ENCODE results near the gene RC3H2.

DNA sequence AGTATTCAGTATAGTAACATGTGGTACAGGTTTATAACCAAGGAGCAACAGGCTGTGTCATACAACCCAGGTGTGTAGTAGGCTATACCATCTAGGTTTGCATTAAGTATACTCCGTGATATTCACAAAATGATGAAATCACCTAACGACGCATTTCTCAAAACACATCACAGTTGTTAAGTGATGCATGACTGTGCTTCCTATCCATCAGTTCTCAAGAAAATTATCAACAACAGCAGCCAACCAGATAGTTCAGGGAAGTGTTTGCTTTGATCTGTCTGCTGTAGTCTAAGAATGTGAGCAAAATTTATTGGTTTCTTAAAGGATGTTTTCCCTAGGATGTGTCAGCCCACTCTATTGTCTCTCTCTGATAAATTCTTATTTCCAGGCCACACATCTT lies 18.8 kb upstream of the RC3H2 start:
- TF ChIP-seq, protein P1, sequence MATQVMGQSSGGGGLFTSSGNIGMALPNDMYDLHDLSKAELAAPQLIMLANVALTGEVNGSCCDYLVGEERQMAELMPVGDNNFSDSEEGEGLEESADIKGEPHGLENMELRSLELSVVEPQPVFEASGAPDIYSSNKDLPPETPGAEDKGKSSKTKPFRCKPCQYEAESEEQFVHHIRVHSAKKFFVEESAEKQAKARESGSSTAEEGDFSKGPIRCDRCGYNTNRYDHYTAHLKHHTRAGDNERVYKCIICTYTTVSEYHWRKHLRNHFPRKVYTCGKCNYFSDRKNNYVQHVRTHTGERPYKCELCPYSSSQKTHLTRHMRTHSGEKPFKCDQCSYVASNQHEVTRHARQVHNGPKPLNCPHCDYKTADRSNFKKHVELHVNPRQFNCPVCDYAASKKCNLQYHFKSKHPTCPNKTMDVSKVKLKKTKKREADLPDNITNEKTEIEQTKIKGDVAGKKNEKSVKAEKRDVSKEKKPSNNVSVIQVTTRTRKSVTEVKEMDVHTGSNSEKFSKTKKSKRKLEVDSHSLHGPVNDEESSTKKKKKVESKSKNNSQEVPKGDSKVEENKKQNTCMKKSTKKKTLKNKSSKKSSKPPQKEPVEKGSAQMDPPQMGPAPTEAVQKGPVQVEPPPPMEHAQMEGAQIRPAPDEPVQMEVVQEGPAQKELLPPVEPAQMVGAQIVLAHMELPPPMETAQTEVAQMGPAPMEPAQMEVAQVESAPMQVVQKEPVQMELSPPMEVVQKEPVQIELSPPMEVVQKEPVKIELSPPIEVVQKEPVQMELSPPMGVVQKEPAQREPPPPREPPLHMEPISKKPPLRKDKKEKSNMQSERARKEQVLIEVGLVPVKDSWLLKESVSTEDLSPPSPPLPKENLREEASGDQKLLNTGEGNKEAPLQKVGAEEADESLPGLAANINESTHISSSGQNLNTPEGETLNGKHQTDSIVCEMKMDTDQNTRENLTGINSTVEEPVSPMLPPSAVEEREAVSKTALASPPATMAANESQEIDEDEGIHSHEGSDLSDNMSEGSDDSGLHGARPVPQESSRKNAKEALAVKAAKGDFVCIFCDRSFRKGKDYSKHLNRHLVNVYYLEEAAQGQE (IDR thresholded peaks at IDR 0.05; ENCODE audit: insufficient read depth in 1 of 2, low read depth in 2 of 2, low read length in 1 of 2) = no peak
- TF ChIP-seq, protein P2, sequence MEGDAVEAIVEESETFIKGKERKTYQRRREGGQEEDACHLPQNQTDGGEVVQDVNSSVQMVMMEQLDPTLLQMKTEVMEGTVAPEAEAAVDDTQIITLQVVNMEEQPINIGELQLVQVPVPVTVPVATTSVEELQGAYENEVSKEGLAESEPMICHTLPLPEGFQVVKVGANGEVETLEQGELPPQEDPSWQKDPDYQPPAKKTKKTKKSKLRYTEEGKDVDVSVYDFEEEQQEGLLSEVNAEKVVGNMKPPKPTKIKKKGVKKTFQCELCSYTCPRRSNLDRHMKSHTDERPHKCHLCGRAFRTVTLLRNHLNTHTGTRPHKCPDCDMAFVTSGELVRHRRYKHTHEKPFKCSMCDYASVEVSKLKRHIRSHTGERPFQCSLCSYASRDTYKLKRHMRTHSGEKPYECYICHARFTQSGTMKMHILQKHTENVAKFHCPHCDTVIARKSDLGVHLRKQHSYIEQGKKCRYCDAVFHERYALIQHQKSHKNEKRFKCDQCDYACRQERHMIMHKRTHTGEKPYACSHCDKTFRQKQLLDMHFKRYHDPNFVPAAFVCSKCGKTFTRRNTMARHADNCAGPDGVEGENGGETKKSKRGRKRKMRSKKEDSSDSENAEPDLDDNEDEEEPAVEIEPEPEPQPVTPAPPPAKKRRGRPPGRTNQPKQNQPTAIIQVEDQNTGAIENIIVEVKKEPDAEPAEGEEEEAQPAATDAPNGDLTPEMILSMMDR (IDR thresholded peaks at IDR 0.05) = no peak
- TF ChIP-seq POLR2AphosphoS5 (IDR thresholded peaks at IDR 0.05; ENCODE audit: low read depth, low read length) = no peak
- no peak for TF ChIP-seq TCF7L2 (IDR thresholded peaks at IDR 0.05; ENCODE audit: low read depth, low read length)
- no peak for TF ChIP-seq SIN3A (IDR thresholded peaks at IDR 0.05; ENCODE audit: borderline replicate concordance, insufficient read depth, low read depth, low read length)

Data from Panc1 (cell line).